T-helper 9 cell (primary cell): ENCODE results near the gene ANKDD1B.
"Not testable (repeated sequence)": the region's sequence is repeated elsewhere in the genome, so short reads cannot be mapped to it uniquely, and the experiment has no call there.

Source experiments
- DNase-seq: peaks from one replicate; pipeline ENCODE4 v3.0.0-alpha.2; 2020
- total RNA-seq, 2 donors: gene quantifications; one replicate each; lab custom pipeline; 2026; lab: John Stamatoyannopoulos, UW

The ANKDD1B gene
- 0.24 to 0.35 reads per million in 2 donors for total RNA-seq

GRCh38 chr5:75611311-75612225 is at the start of gene ANKDD1B:
Gene ANKDD1B, plus strand, starts transcription at chr5:75611453. Its CDS starts 182 bp downstream, at chr5:75611635.
- DNase-seq: no peak

- not testable (repeated sequence) for DNase-seq
Observed at GRCh38 chr5:75565991-75566709, 45.1 kb upstream of the ANKDD1B start.

GRCh38 chr5:75566710-75567309 is 44.4 kb upstream of the ANKDD1B start:
- DNase-seq: no peak

GRCh38 chr5:75567710-75568109 is 43.5 kb upstream of the ANKDD1B start:
- no peak for DNase-seq

GRCh38 chr5:75568202-75568601 is 43.1 kb upstream of the ANKDD1B start:
- DNase-seq: no peak

GRCh38 chr5:75571547-75571946 is 39.7 kb upstream of the ANKDD1B start:
- DNase-seq: no peak

GRCh38 chr5:75574791-75575190 is 36.5 kb upstream of the ANKDD1B start:
- DNase-seq: no peak

GRCh38 chr5:75578280-75578679 is 33.0 kb upstream of the ANKDD1B start:
- DNase-seq: not testable (repeated sequence)

- no peak for DNase-seq
Observed at GRCh38 chr5:75584641-75585040, 26.6 kb upstream of the ANKDD1B start.

GRCh38 chr5:75588666-75589065 is 22.6 kb upstream of the ANKDD1B start:
- no peak for DNase-seq

GRCh38 chr5:75600535-75600934 is 10.7 kb upstream of the ANKDD1B start:
- no peak for DNase-seq

GRCh38 chr5:75601567-75601966 is 9.7 kb upstream of the ANKDD1B start:
- DNase-seq: no peak

GRCh38 chr5:75601996-75602395 is 9.3 kb upstream of the ANKDD1B start:
- no peak for DNase-seq

GRCh38 chr5:75603371-75603770 is 7.9 kb upstream of the ANKDD1B start:
- no peak for DNase-seq

GRCh38 chr5:75603821-75604220 is 7.4 kb upstream of the ANKDD1B start:
- no peak for DNase-seq

- DNase-seq: not testable (repeated sequence)
Observed at GRCh38 chr5:75607341-75607740, 3.9 kb upstream of the ANKDD1B start.

- DNase-seq: no peak
Observed at GRCh38 chr5:75608870-75609269, 2.4 kb upstream of the ANKDD1B start.

GRCh38 chr5:75610201-75610600 is 1.1 kb upstream of the ANKDD1B start:
- DNase-seq: no peak

GRCh38 chr5:75610859-75611310 is 368 bp upstream of the ANKDD1B start:
- not testable (repeated sequence) for DNase-seq

GRCh38 chr5:75612226-75612569 is 945 bp downstream of the ANKDD1B start:
- no peak for DNase-seq

- no peak for DNase-seq
Observed at GRCh38 chr5:75612901-75613300, 1.6 kb downstream of the ANKDD1B start.

GRCh38 chr5:75614176-75614575 is 2.9 kb downstream of the ANKDD1B start:
- DNase-seq: no peak

- no peak for DNase-seq
Observed at GRCh38 chr5:75616371-75616881, 5.2 kb downstream of the ANKDD1B start.
